K562 (cell line): Measurements from ENCODE around the gene ZACN. TPM values are rescaled to one million over a fixed set of nuclear protein-coding genes. Genes with fewer than 3 reads are reported as not detected.

Experiments
- ATF2 ChIP-seq: sonication (generic); formaldehyde crosslinking; IDR thresholded peaks from 2 replicates; pipeline ENCODE4 v1.8.1; 2022; ENCODE audit warnings: missing genetic modification reagents
- NCOA1 ChIP-seq: fragments of 450-650 bp; IDR thresholded peaks from 2 replicates; pipeline ENCODE4 v1.6.1; 2016; ENCODE audit warnings: low read depth
- RBM15 ChIP-seq: fragments of 200-400 bp; formaldehyde crosslinking; IDR thresholded peaks from 2 replicates; pipeline ENCODE4 v1.6.1; 2018; ENCODE audit warnings: mild to moderate bottlenecking, low read length, moderate library complexity; ENCODE audit not compliant: insufficient read depth
- RERE ChIP-seq: sonication (generic); formaldehyde crosslinking; IDR thresholded peaks from 2 replicates; pipeline ENCODE4 v1.8.0; 2023; ENCODE audit warnings: missing genetic modification reagents, mild to moderate bottlenecking, borderline replicate concordance
- RNF219 ChIP-seq: fragments of 250-450 bp; sonication (Bioruptor Pico); IDR thresholded peaks from 2 replicates; pipeline ENCODE4 v1.5.0; 2022; ENCODE audit warnings: mild to moderate bottlenecking
- RUNX1 ChIP-seq: sonication (generic); IDR thresholded peaks from 2 replicates; pipeline ENCODE4 v1.6.1; 2016; ENCODE audit warnings: antibody characterized with exemption, low read depth
- SETDB1 ChIP-seq: IDR thresholded peaks from one replicate; pipeline ENCODE4 v1.6.1; 2012; ENCODE audit warnings: low read length, control low read depth, inconsistent platforms
- SIRT6 ChIP-seq: IDR thresholded peaks from one replicate; pipeline ENCODE4 v1.6.1; 2012; ENCODE audit warnings: low read depth, mild to moderate bottlenecking, control low read depth, inconsistent platforms, low read length, moderate library complexity
- SMAD1 ChIP-seq: fragments of 150-350 bp; IDR thresholded peaks from 2 replicates; pipeline ENCODE4 v1.6.1; 2014; ENCODE audit warnings: low read length, low read depth; ENCODE audit not compliant: partially characterized antibody
- SREBF2 ChIP-seq: sonication (generic); formaldehyde crosslinking; IDR thresholded peaks from 2 replicates; pipeline ENCODE4 v1.4.0; 2020; ENCODE audit warnings: mild to moderate bottlenecking, missing genetic modification reagents
- TAF1 ChIP-seq: IDR thresholded peaks from 2 replicates; pipeline ENCODE4 v1.6.1; 2011; ENCODE audit warnings: mild to moderate bottlenecking, low read length, moderate library complexity; ENCODE audit not compliant: insufficient read depth, control insufficient read depth, severe bottlenecking; ENCODE audit errors: extremely low read depth
- ZFX ChIP-seq: sonication (generic); formaldehyde crosslinking; IDR thresholded peaks from 2 replicates; pipeline ENCODE4 v1.8.0; 2022; ENCODE audit warnings: mild to moderate bottlenecking, missing genetic modification reagents, moderate library complexity
- ZNF140 ChIP-seq: fragments of 250-450 bp; sonication (Bioruptor Pico); IDR thresholded peaks from 2 replicates; pipeline ENCODE4 v1.8.0; 2021; ENCODE audit warnings: moderate library complexity, mild to moderate bottlenecking, inconsistent platforms
- ZNF175 ChIP-seq: fragments of 200-800 bp; sonication (Bioruptor generic); IDR thresholded peaks from 2 replicates; pipeline ENCODE4 v1.6.1; 2016; ENCODE audit warnings: low read depth, mild to moderate bottlenecking, missing genetic modification characterization, missing compliant biosample characterization
- ZNF512 ChIP-seq: IDR thresholded peaks from 2 replicates; pipeline ENCODE4 v1.6.1; 2016; ENCODE audit warnings: missing genetic modification characterization, missing compliant biosample characterization
- ZNF561 ChIP-seq: fragments of 450-650 bp; formaldehyde crosslinking; conservative IDR thresholded peaks from 2 replicates; pipeline ENCODE4 v1.4.0; 2020; ENCODE audit warnings: mild to moderate bottlenecking, moderate library complexity
- polyA plus RNA-seq, 8 experiments: library from polyadenylated mRNA; depleted of rRNA in 4 of 8; stranded (reverse) in 5 of 8; unstranded in 3 of 8; fragments of >200 nt; fragmentation: Nextera tagmentation in 2 of 8; fragmentation: Illumina TruSeq in 1 of 8; extraction: Ambion mirVana in 2 of 8; extraction: Trizol in 1 of 8; gene quantifications; 2 replicates each; pipeline versions ENCODE4 v1.2.1 to v1.2.3, GENCODE V29; 2011 to 2014; ENCODE audit warnings: inconsistent platforms in 1 of 8, missing spikeins in 1 of 8
- total RNA-seq, 7 experiments: library from RNA; depleted of rRNA in 6 of 7; stranded (reverse); fragments of >200 nt in 6 of 7; fragmentation: Illumina TruSeq in 2 of 7; extraction: Trizol in 2 of 7; gene quantifications; 2 replicates each; pipeline versions ENCODE4 v1.2.1 to v1.2.3, GENCODE V29; 2011 to 2021; ENCODE audit warnings: low replicate concordance in 1 of 7

Gene ZACN
- total and polyA plus RNA-seq, 9 of the 15 experiments (the other 6 are each of a cell fraction or from before 2014, with no cell fraction given), result 0.07 TPM; not detected in 8

- no peak for TF ChIP-seq SMAD1
- TF ChIP-seq RUNX1, result no peak
- no peak for TF ChIP-seq ZNF175 (CRISPR knock-in tag)
- no peak for TF ChIP-seq RERE (CRISPR knock-in tag)
- TF ChIP-seq TAF1, result peak; percentile 65
- TF ChIP-seq RNF219 (CRISPR knock-in tag), result no peak
- TF ChIP-seq ATF2, result no peak
- no peak for TF ChIP-seq RBM15
- TF ChIP-seq NCOA1, result 0 out of 2 replicates have a peak, but pooled peaks have one; percentile 25
- TF ChIP-seq SREBF2 (CRISPR knock-in tag), result no peak
- no peak for TF ChIP-seq ZNF512
- 0 out of 2 replicates have a peak, but pooled peaks have one; percentile 7 for TF ChIP-seq ZNF140 (CRISPR knock-in tag)
- TF ChIP-seq ZFX (CRISPR knock-in tag), result peak; percentile 88
- TF ChIP-seq ZNF561 (CRISPR knock-in tag), result no peak
- TF ChIP-seq SIRT6, result no peak
- TF ChIP-seq SETDB1, result no peak
Measured at GRCh38 chr17:76103274-76104139, 24.5 kb downstream of the ZACN start, which contains the start of gene EXOC7 (continued).
